Stimulated activated CD4-positive, alpha-beta T cell treated with anti-CD3 and anti-CD28 coated beads, Interleukin-12 subunit alpha, Interleukin-12 subunit beta, amount 100 ng/mL, for 24 hours (primary cell): Measurements from ENCODE around the gene CLCNKA.
A peak's percentile ranks its signal among the peaks of the same experiment; 100 is the strongest.
"Not testable (repeated sequence)": the region's sequence is repeated elsewhere in the genome, so short reads cannot be mapped to it uniquely, and the experiment has no call there.

Source experiments
- DNase-seq, 2 experiments: peaks; one replicate each; pipeline ENCODE4 v3.0.0-alpha.2; 2020; ENCODE audit warnings: low read depth in 2 of 2

The CLCNKA gene

DNA sequence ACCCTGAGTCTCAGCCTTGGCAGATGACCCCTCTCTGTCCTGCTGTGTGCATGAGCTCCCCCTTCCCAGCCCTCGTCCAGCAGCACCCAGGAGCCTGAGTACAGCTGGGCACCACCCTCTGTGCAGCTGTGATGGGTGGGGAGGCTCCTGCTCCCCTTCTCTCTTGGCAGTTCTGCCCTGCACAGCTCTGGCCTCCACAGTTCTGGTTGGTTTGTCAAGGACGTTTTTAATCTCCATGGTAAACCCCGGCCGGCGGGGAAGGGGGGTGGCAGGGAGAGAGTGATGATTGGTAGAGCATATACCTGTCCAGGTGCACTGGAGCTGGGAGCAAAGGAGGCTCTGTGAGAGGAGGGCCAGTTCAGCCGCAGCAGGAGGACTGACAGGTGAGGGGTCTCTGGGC lies at the start of gene CLCNKA:
TSS of gene CLCNKA (plus strand) at position 356 of the 400 bp plus-strand sequence. CDS start 584 bp downstream, outside the sequence.
- no peak for DNase-seq

- no peak for DNase-seq
Observed at GRCh38 chr1:15972409-15972808, 49.4 kb upstream of the CLCNKA start.

- DNase-seq = no peak
Observed at GRCh38 chr1:15973772-15974171, 48.1 kb upstream of the CLCNKA start.

- DNase-seq = no peak
Observed at GRCh38 chr1:15974855-15975254, 47.0 kb upstream of the CLCNKA start.

DNA sequence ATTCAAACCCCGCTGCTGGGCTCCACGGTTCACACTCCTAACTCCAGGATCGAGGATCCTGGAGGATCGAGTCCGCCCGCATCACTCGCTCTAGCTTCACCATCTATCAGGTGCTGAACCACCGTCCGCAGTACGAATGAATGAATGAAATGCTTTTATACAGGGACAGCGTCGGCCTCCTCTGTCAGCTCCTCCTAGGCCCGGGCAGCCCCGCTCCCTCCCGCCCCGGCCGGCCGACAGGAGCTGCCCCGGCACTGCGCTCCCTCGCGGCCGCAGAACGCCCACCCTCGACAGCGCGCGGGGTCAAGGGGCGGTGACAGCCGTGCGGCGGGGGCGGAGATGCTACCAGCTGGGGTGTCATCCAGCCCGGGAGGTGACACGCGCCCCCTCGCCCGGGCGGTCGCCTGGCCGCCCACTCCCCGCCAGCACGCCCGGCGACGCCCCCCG lies 46.5 kb upstream of the CLCNKA start:
- peak; percentile 65 to 70 for DNase-seq

DNA sequence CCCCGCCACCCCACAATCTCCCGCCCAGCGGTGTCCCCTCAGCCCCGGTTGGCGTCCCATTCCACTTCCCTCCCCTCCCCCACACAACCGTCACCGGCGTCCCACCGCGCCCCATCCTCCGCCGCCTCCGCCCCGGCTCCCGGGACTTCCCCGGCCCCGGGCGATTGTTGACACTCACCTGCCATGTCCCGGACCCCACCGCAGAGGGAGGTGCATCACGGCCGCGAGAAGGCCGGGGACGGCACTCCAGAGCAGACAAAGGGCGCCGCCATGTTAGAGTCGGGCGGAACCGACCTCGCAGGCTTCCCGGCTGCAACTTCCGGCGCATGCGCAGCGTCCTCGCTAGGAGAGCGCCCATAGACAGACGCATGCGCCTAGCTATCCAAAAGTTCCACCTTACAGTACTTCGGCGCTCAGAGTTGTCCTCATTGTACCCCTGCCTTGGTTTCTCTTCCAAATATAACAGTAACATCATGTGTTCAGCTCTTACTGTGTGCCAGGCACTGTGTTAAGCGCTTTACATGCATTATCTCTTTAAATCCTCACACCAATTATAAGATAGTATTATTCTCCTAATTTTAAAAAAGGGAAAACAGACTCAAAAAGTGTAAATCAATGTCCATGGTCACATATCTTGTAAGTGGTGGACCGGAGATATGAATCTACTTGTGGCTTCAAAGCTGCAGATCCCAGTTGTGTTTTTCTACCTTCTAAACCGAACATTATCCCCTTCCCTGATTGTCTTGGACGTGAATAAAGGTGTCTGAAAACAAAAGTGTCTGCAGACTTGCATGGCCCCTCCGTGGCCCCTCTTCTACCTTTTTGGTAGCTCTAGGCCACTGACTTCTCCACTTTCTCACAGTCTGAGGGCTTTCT lies 45.8 kb upstream of the CLCNKA start, which contains the start of gene ZBTB17:
TSS of gene ZBTB17 (minus strand) at position 297 of the 876 bp plus-strand sequence. CDS start 27,606 bp downstream, outside the sequence.
- DNase-seq = peak; percentile 88 to 91

DNA sequence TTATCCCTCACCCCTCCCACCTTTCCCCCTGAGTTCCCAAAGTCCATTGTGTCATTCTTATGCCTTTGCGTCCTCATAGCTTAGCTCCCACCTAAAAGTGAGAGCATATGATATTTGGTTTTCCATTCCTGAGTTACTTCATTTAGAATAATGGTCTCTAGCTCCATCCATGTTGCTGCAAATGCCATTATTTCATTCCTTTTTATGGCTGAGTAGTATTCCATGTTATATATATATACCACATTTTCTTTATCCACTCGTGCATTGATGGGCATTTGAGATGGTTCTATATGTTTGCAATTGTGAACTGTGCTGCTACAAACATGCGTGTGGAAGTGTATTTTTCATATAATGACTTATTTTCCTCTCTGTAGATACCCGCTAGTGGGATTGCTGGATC lies 43.9 kb upstream of the CLCNKA start:
- not testable (repeated sequence) for DNase-seq

DNA sequence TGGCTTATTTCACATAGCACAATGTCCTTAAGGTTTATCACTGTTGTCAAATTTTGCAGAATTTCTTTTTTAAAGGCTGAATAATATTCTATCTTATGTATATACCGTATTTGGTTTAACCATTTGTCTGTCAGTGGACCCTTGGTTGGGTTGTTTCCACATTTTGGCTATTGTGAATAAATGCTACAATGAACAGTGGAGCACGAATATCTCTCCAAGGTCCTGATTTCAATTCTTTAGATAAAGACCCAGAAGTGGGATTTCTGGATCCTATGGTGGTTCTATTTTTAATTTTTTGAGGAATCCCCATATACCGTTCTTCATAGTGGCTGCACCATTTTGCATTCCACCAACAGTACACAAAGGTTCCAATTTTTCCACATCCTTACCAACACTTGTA lies 40.2 kb upstream of the CLCNKA start:
- no peak for DNase-seq

DNA sequence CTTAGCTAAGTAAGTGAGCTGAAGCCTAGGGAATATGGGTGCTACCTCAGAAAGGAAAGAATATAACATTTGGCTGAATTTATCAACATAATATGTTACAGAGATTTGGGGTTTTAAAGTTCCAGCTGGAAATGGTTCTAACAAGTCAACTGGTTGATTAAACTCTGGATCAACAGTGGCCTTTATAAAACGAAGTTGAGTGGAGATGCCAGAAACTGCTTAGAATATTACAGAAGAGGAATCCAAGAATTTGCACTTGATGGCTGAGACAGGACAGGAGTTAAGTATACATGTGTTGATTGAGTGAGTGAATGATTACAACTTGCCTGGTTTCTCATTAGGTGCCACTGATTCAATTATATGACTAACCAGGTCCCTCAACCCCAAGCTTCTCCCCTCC lies 38.6 kb upstream of the CLCNKA start:
- no peak for DNase-seq

DNA sequence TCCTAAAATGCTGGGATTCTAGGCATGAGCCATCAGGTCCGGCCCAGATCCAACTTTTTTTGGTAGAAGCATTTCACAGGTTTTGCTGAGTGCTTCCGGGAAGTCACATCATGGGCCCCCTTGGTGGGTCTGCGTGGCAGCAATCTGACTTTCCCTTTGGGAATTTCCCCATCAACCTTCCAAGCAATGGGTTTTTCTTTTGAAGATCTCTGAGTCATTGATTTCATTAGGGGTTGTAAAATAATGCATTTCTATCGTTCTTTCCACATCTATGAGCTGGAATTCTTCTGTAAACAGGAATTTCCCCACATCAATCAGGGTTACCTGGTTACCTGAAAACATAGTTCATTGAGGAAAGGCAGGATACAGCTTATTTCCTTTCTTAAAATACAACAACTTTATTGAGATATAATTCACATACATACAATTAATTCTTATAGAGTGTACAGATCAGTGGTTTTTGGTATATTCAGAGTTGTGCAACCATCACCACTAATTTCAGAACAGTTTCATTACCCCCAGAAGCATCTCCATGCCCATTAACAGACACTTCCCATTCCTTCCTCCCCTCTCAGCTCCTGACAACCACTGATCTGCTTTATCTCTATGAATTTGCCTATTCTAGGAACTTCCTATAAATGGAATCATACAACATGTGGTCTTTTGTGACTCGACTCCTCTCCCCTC lies 36.1 kb upstream of the CLCNKA start:
- no peak for DNase-seq

- no peak for DNase-seq
Observed at GRCh38 chr1:15988856-15989736, 32.7 kb upstream of the CLCNKA start.

DNA sequence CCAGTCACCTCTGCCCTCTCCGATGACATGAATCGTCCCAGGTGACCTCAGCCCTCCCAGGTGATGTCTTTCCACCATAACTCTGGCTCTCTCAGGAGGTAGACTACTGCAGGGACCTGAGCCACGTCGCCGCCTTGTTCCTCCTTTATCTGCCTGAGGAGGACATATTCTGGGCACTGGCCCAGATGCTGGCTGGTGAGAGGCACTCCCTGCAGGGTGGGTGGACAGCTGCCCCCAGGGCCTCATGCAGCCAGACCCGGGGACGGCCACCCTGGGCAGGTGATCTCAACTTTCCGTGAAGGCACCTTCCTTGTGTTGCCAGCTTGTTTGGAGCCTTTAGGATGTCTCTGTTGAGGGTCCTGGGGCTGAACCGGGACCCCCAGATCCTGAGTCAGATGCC lies 32.1 kb upstream of the CLCNKA start:
- no peak for DNase-seq

GRCh38 chr1:15991427-15992186 lies 30.2 kb upstream of the CLCNKA start:
- DNase-seq = no peak

DNA sequence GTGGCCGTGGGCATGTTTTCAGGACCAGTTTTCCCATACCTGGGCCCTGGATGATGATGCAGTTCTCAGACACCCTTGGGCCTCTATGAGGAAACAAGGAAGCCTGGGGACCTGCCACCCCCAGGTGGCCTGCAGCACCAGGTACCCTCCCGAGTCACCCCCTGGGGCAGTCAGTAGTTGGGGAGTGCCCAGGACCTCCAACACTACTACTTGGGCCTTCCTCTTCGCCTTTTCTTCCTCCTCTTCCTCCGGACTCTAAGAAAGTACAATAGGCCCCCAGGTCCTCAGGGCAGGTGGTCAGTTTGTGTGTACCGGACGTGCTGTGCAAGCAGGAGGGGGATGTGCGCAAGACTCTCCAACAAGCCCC lies 29.7 kb upstream of the CLCNKA start:
- no peak for DNase-seq

DNA sequence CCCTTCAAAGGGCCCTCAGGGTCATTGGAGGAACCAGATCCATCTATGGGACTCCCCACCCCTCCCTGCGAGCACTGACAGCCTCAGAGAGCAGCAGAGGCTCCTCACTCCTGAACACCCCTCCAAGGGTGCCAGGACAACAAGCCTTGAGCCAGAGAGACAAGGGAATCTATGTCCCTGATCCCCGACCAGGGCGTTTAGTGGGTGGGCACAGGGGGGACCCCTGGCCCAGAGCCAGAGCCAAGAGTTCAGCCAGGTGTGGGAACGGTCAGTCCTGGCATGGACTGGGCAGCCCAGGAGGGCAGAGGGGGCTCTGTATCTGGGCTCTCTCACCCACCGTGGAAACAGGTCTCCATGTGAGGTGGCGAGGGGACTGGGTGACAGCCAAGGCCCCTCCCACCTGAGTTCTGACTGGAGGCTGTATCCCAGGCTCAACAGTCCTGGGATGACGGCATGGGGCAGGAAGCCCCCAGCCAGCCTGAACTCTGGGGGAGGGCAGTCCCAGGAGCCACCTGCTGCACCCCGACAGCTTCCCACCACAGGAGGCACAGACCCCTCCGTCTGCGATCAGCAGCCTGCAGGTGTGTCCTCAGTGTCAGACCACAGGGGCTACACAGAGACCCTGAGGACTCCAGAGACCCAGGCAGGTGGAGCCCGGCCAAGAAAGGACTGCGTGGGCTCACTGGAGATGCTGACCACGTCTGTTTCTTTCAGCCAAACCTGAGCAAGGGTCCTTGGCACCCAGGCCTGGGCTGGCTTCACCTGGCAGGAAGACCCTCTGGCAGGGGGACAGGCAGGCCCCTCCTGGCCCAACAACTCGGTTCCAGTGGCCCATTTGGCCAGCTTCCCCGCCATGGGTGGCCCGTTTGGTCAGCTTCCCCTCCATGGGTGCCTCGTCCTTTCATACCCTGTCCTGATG lies 29.0 kb upstream of the CLCNKA start:
- DNase-seq = no peak

DNA sequence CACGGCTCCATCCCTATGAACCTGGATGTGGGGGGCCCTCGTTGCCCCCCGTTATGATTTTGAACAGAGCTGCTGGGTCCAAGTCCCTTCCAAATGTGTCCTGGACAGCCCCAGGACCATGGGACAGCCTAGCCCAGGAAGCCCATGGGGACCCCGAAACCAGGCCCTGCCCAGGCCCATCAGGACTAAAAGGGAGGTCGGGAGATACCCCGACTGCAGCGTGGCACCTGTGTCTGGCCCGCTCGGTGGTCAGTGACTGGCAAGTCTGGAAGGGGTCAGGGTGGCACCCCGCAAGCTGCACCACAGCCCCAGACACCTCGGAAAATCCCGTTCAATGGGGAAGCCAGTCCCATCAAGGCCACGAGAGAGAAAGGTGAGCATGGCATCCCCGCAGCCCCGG lies 28.2 kb upstream of the CLCNKA start:
- DNase-seq = no peak

GRCh38 chr1:15994081-15994480 lies 27.8 kb upstream of the CLCNKA start:
- DNase-seq = no peak

- DNase-seq = peak in 1 of 2 experiments; percentile 40
Observed at GRCh38 chr1:15994590-15995351, 27.1 kb upstream of the CLCNKA start.

GRCh38 chr1:15997076-15997585 lies 24.7 kb upstream of the CLCNKA start:
- DNase-seq = no peak
